H1 (cell line): ENCODE data around the gene HIBCH. TPM values are rescaled to one million over a fixed set of nuclear protein-coding genes. Genes with fewer than 3 reads are reported as not detected.

Source experiments
- CTCF ChIA-PET: fragments of 300-600 bp; sonication (Branson Sonifier 250); formaldehyde crosslinking; loops from one replicate; lab custom pipeline; 2021; ENCODE audit not compliant: partially characterized antibody; lab: Charles Lee
- POLR2A ChIA-PET: fragments of 300-600 bp; sonication (Branson Sonifier 250); formaldehyde crosslinking; loops from one replicate; lab custom pipeline; 2021; ENCODE audit warnings: inconsistent platforms; ENCODE audit not compliant: partially characterized antibody; lab: Charles Lee
- DNase-seq, 2 experiments: peaks; one replicate each; pipeline versions ENCODE4 v3.0.0 to v3.0.0-alpha.2; 2010 to 2022; ENCODE audit warnings: low spot score in 2 of 2, low read depth in 1 of 2, mixed read lengths in 1 of 2
- FAIRE-seq: peaks from 2 replicates; lab custom pipeline; 2011; peaks lifted over from hg19 to GRCh38; lab: Jason Lieb, UNC
- H2AFZ ChIP-seq: 2 replicates; pipeline ENCODE4 v1.8.1; 2012; ENCODE audit warnings: low read length, inconsistent platforms
- H2AK5ac ChIP-seq: 2 replicates; pipeline ENCODE4 v1.6.1; 2013; ENCODE audit warnings: low read depth, low read length
- H2BK120ac ChIP-seq: replicated peaks from 2 replicates; pipeline ENCODE3; 2013; ENCODE audit warnings: low read depth, low read length, inconsistent platforms
- H2BK12ac ChIP-seq: 2 replicates; pipeline ENCODE4 v1.6.1; 2013; ENCODE audit warnings: low read depth, low read length
- H2BK15ac ChIP-seq: 2 replicates; pipeline ENCODE4 v1.6.1; 2013; ENCODE audit warnings: low read length
- H2BK20ac ChIP-seq: 2 replicates; pipeline ENCODE4 v1.6.1; 2013; ENCODE audit warnings: low read length
- H2BK5ac ChIP-seq: 2 replicates; pipeline ENCODE4 v1.6.1; 2013; ENCODE audit warnings: low read depth, low read length
- H3K14ac ChIP-seq: 2 replicates; pipeline ENCODE4 v1.6.1; 2013; ENCODE audit warnings: inconsistent platforms; ENCODE audit not compliant: insufficient read length
- H3K18ac ChIP-seq: 2 replicates; pipeline ENCODE4 v1.6.1; 2013; ENCODE audit warnings: low read length; ENCODE audit errors: extremely low read depth
- H3K23ac ChIP-seq: 2 replicates; pipeline ENCODE4 v1.6.1; 2013; ENCODE audit warnings: inconsistent platforms; ENCODE audit not compliant: insufficient read length
- H3K23me2 ChIP-seq: 2 replicates; pipeline ENCODE4 v1.6.1; 2013; ENCODE audit warnings: low read depth, low read length
- H3K27ac ChIP-seq: 2 replicates; pipeline ENCODE4 v1.6.1; 2011; ENCODE audit warnings: low read depth, low read length, inconsistent platforms
- H3K27me3 ChIP-seq, 4 experiments: replicated peaks in 1 of 4; 1 replicate in 1 of 4; 2 replicates in 3 of 4; pipeline versions ENCODE4 v1.6.1 to v1.8.1; 2011 to 2013; ENCODE audit warnings: low read length in 3 of 4, mild to moderate bottlenecking in 3 of 4, inconsistent platforms in 2 of 4, mixed read lengths in 2 of 4, moderate library complexity in 1 of 4; ENCODE audit not compliant: control insufficient read depth in 3 of 4, insufficient read depth in 3 of 4; ENCODE audit errors: extremely low read depth in 1 of 4
- H3K36me3 ChIP-seq, 4 experiments: 2 replicates each; pipeline versions ENCODE4 v1.6.1 to v1.8.1; 2011 to 2013; ENCODE audit warnings: mild to moderate bottlenecking in 4 of 4, low read length in 3 of 4, moderate library complexity in 2 of 4, control low read depth in 1 of 4, inconsistent platforms in 1 of 4; ENCODE audit not compliant: insufficient read depth in 4 of 4, control insufficient read depth in 2 of 4
- H3K4ac ChIP-seq: replicated peaks from 2 replicates; pipeline ENCODE3; 2013; ENCODE audit warnings: low read length, low read depth, mixed read lengths, inconsistent platforms; ENCODE audit not compliant: insufficient read length
- H3K4me1 ChIP-seq, 4 experiments: replicated peaks in 1 of 4; 1 replicate in 1 of 4; 2 replicates in 3 of 4; pipeline versions ENCODE4 v1.6.1 to v1.8.1; 2011 to 2013; ENCODE audit warnings: low read length in 3 of 4, inconsistent platforms in 2 of 4, mixed read lengths in 1 of 4; ENCODE audit not compliant: insufficient read depth in 4 of 4, control insufficient read depth in 3 of 4
- H3K4me2 ChIP-seq, 2 experiments: 2 replicates each; pipeline versions ENCODE4 v1.6.1 to v1.8.1; 2011 to 2013; ENCODE audit warnings: low read depth in 2 of 2, low read length in 2 of 2, control low read depth in 1 of 2, inconsistent platforms in 1 of 2, mild to moderate bottlenecking in 1 of 2; ENCODE audit not compliant: insufficient read depth in 1 of 2
- H3K4me3 ChIP-seq, 4 experiments: fragments of 200-600, 300-600 bp in 1 of 4; sonication (generic), shearing (Covaris generic), sonication (Bioruptor Twin) in 1 of 4; 2 replicates each; pipeline versions ENCODE4 v1.5.1 to v1.8.1; 2011 to 2016; ENCODE audit warnings: low read length in 4 of 4, low read depth in 3 of 4, control low read depth in 2 of 4, inconsistent platforms in 2 of 4, mild to moderate bottlenecking in 2 of 4, mixed read lengths in 1 of 4, moderate library complexity in 1 of 4; ENCODE audit not compliant: insufficient read depth in 2 of 4; ENCODE audit errors: extremely low read depth in 1 of 4
- H3K56ac ChIP-seq: replicated peaks from 2 replicates; pipeline ENCODE3; 2013; ENCODE audit warnings: low read depth, mild to moderate bottlenecking, mixed read lengths, low read length, inconsistent platforms; ENCODE audit not compliant: insufficient read length
- H3K79me1 ChIP-seq: 2 replicates; pipeline ENCODE4 v1.6.1; 2013; ENCODE audit warnings: low read depth, low read length, control low read depth
- H3K79me2 ChIP-seq, 2 experiments: 2 replicates each; pipeline versions ENCODE4 v1.6.1 to v1.8.1; 2012 to 2013; ENCODE audit warnings: low read length in 2 of 2, mild to moderate bottlenecking in 2 of 2, inconsistent platforms in 1 of 2; ENCODE audit not compliant: insufficient read depth in 2 of 2, control insufficient read depth in 1 of 2
- H3K9ac ChIP-seq, 4 experiments: replicated peaks in 1 of 4; 1 replicate in 1 of 4; 2 replicates in 3 of 4; pipeline versions ENCODE4 v1.6.1 to v1.8.1; 2011 to 2013; ENCODE audit warnings: low read depth in 3 of 4, low read length in 3 of 4, control low read depth in 2 of 4, mild to moderate bottlenecking in 2 of 4, moderate library complexity in 2 of 4, inconsistent platforms in 1 of 4; ENCODE audit errors: extremely low read depth in 1 of 4
- H3K9me3 ChIP-seq, 2 experiments: 2 replicates each; pipeline versions ENCODE4 v1.6.1 to v1.8.1; 2012 to 2013; ENCODE audit warnings: mild to moderate bottlenecking in 2 of 2, moderate library complexity in 2 of 2, control low read depth in 1 of 2, inconsistent platforms in 1 of 2, low read depth in 1 of 2, low read length in 1 of 2, mixed read lengths in 1 of 2; ENCODE audit not compliant: insufficient read depth in 2 of 2
- H4K20me1 ChIP-seq, 2 experiments: replicated peaks in 1 of 2; 2 replicates each; pipeline versions ENCODE3 to v1.8.1; 2011 to 2013; ENCODE audit warnings: inconsistent platforms in 2 of 2, low read length in 2 of 2, mild to moderate bottlenecking in 1 of 2; ENCODE audit not compliant: insufficient read depth in 2 of 2, control insufficient read depth in 1 of 2
- H4K5ac ChIP-seq: 2 replicates; pipeline ENCODE4 v1.6.1; 2013; ENCODE audit warnings: low read length, low read depth, mixed read lengths, inconsistent platforms; ENCODE audit not compliant: insufficient read length
- H4K8ac ChIP-seq: 2 replicates; pipeline ENCODE4 v1.8.0; 2013; ENCODE audit warnings: mild to moderate bottlenecking, moderate library complexity, low read length, inconsistent platforms; ENCODE audit not compliant: insufficient read depth; ENCODE audit errors: extremely low read depth
- H4K91ac ChIP-seq: replicated peaks from 2 replicates; pipeline ENCODE3; 2013; ENCODE audit warnings: low read length, mixed read lengths, inconsistent platforms; ENCODE audit not compliant: insufficient read length
- WGBS, 2 experiments: shearing (Covaris generic) in 1 of 2; methylation state at CpG; one replicate each; pipeline versions ENCODE4 v1.1.6 to v1.1.7; 2013 to 2015; ENCODE audit warnings: low lambda C conversion rate in 2 of 2, mixed read lengths in 2 of 2, inconsistent platforms in 1 of 2, low coverage in 1 of 2, missing lambda C conversion rate in 1 of 2; ENCODE audit not compliant: insufficient replicate concordance in 2 of 2, insufficient coverage in 1 of 2, insufficient read length in 1 of 2; ENCODE audit errors: extremely low coverage in 1 of 2, missing lambda C conversion rate in 1 of 2; 5-methylcytosine and 5-hydroxymethylcytosine counted together
- polyA plus RNA-seq, 7 experiments: library from polyadenylated mRNA; depleted of rRNA in 3 of 7; stranded (reverse) in 5 of 7; unstranded in 2 of 7; fragments of >200 nt in 5 of 7; fragments of 200-250 nt in 2 of 7; gene quantifications; 1 replicate in 5 of 7; 2 replicates in 1 of 7; 4 replicates in 1 of 7; pipeline versions ENCODE4 v1.2.1 to v1.2.3, GENCODE V29; 2011 to 2013; ENCODE audit warnings: missing spikeins in 2 of 7, mixed read lengths in 2 of 7
- total RNA-seq: library from RNA; stranded (reverse); fragmentation: NEBNext Ultra II Directional; extraction: Animal tissue kit (Norgen Biotek cat#: 25700); gene quantifications from 2 replicates; pipeline ENCODE4 v1.2.1, GENCODE V29; 2021

HIBCH gene
- total and polyA plus RNA-seq, 2 of the 8 experiments (the other 6 are each of a cell fraction or from before 2014, with no cell fraction given), result 7.5 to 31.8 TPM

- no peak for FAIRE-seq
- POLR2A ChIA-PET, result interaction anchor here (1.1 kb wide), 1 partner anchor 25 kb away, joined by 3 read pairs; no protein-coding TSS in a partner anchor
- H2AFZ ChIP-seq, result peak overlapping the region; percentile 99; the same call in 1 of the 2 replicates
These were observed 23.5 kb upstream of the HIBCH start for GRCh38 chr2:190343089-190343535.

More at GRCh38 chr2:190343089-190343535, 23.5 kb upstream of the HIBCH start:
- H3K14ac ChIP-seq, result no peak overlapping the region
- H3K4me3 ChIP-seq, result peak overlapping the region; percentile 37 to 76 (median 58)
- H2BK5ac ChIP-seq, result no peak overlapping the region
- H2BK15ac ChIP-seq, result no peak overlapping the region
- no peaks in the 10 kb centered on the region for H3K36me3 ChIP-seq
- H3K27me3 ChIP-seq, result peaks cover 0 to 15% (median 8%) of the 10 kb centered on the region in 4 experiments; a peak in 5 of 7 replicates
- no peak overlapping the region for H4K5ac ChIP-seq
- peak overlapping the region; percentile 16; the same call in 1 of the 2 replicates for H2AK5ac ChIP-seq
- DNase-seq, result no peak
- no peak overlapping the region for H3K9ac ChIP-seq
- H2BK20ac ChIP-seq, result no peak overlapping the region
- WGBS, 2 experiments, result 46% methylated on average over 10 of the region's 10 CpGs; no CpG with 5 or more reads in 1 of the 2 experiments
- H3K27ac ChIP-seq, result no peak overlapping the region
- 0 out of 2 replicates have a peak overlapping the region, but pooled peaks have one; percentile 60 for H3K18ac ChIP-seq
- H3K79me1 ChIP-seq, result no peaks in the 10 kb centered on the region
- H3K23me2 ChIP-seq, result peaks cover 10% of the 10 kb centered on the region; the same call in 1 of the 2 replicates
- CTCF ChIA-PET, result interaction anchor here (0.9 to 1.1 kb wide), 2 partner anchors 174 to 336 kb away, joined by 3 read pairs; no protein-coding TSS in a partner anchor
- no peaks in the 10 kb centered on the region for H3K79me2 ChIP-seq
- H3K4me1 ChIP-seq, result 0 out of 7 replicates have a peak, but pooled peaks cover 0 to 7% (median 0%) of the 10 kb centered on the region in 4 experiments
- no peak overlapping the region for H3K23ac ChIP-seq
- no peak overlapping the region for H4K91ac ChIP-seq
- no peak overlapping the region for H3K4ac ChIP-seq
- H4K8ac ChIP-seq, result peak overlapping the region; percentile 69; the same call in 1 of the 2 replicates
- H3K9me3 ChIP-seq, result no peaks in the 10 kb centered on the region
- H2BK120ac ChIP-seq, result no peak overlapping the region
- no peaks in the 10 kb centered on the region for H4K20me1 ChIP-seq
- 0 out of 2 replicates have a peak overlapping the region, but pooled peaks have one; percentile 39 for H2BK12ac ChIP-seq
- H3K56ac ChIP-seq, result no peak overlapping the region
- H3K4me2 ChIP-seq, result peak overlapping the region; percentile 62 to 72
